Fibroblast of mammary gland (primary cell): ENCODE results near the gene PDIK1L.

Experiments used
- DNase-seq: peaks from one replicate; pipeline ENCODE4 v3.0.0-alpha.2; 2010; ENCODE audit warnings: low read depth
- H3K4me3 ChIP-seq: 2 replicates; pipeline ENCODE4 v1.5.1; 2011; ENCODE audit warnings: low read depth, mild to moderate bottlenecking, low read length, moderate library complexity; ENCODE audit not compliant: control insufficient read depth
- TF ChIP-seq, protein P1 (sequence below): conservative IDR thresholded peaks from 2 replicates; pipeline ENCODE4 v1.5.1; 2011; ENCODE audit warnings: low read depth, low read length, inconsistent platforms; ENCODE audit not compliant: control insufficient read depth, insufficient read depth

The PDIK1L gene

DNA sequence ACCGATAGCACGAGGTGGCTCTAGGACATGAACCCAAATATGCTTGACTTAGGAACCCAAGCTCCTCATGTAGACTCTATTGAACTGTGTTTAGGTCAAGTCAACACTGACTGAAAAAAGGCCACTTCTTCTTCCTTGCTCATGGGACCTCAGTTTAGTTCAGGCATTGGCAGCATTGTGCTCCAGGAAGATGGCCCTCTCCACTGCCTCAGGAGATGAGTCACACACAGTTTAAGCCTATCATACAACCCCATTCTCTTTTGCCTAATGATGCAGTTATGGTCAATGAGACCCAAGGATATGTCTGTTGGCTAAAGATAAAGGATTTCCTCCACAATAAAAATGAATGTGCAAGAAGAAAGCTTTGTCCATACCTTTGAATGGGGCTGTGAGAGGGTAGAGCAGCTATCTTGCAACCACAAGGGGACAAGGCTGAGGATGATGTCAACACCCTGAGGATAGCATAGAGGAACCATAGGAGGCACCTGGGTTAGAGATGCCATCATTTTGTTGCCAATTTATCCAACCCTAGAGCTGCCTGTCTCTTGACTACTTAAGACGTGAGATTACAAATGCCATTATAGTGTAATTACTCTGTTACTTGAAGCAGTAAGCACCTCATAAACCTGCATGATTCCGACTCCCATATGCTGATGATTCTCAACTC, 41.2 kb upstream of the PDIK1L start:
- DNase-seq, result no peak
- TF ChIP-seq, protein P1, sequence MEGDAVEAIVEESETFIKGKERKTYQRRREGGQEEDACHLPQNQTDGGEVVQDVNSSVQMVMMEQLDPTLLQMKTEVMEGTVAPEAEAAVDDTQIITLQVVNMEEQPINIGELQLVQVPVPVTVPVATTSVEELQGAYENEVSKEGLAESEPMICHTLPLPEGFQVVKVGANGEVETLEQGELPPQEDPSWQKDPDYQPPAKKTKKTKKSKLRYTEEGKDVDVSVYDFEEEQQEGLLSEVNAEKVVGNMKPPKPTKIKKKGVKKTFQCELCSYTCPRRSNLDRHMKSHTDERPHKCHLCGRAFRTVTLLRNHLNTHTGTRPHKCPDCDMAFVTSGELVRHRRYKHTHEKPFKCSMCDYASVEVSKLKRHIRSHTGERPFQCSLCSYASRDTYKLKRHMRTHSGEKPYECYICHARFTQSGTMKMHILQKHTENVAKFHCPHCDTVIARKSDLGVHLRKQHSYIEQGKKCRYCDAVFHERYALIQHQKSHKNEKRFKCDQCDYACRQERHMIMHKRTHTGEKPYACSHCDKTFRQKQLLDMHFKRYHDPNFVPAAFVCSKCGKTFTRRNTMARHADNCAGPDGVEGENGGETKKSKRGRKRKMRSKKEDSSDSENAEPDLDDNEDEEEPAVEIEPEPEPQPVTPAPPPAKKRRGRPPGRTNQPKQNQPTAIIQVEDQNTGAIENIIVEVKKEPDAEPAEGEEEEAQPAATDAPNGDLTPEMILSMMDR, result no peak
- no peak overlapping the region for H3K4me3 ChIP-seq

DNA sequence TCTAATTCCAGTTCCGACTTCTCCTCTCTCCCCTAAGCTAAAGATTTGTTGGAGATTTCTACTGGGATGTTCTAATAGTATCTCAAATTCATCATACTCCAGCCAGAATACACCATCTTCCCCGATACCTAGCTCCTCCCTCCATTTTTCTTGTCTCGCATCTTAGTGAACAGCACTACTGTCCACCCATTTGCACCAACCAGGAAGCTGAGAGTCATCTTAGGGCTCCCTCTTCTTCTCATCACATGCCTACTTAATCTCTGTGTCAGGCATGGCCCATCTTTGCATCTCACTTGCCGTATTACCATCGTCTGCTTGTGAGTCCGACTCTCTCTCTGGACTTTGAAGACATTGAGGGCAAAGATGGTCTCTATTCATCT, 40.7 kb upstream of the PDIK1L start:
- no peak overlapping the region for H3K4me3 ChIP-seq
- no peak for DNase-seq
- TF ChIP-seq, protein P1, result no peak

DNA sequence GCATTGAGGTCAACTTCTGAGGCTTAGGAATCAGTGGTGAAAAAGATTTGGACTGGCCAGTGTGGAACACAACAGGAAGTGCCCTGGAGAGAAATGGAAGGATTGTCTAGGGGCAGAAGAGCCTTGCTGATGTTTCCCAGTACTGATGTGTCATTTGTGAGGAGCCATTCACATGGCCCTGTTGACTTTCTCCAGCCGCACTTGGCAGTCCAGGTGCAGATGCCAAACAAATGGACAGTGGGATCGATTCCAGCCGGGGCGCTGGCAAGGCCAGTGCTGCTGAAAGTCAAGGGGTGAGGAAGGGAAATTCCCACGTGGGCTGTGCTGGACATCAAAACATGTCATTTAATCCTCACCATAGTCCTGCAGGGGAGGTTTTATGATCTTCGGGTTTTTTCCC, 39.3 kb upstream of the PDIK1L start:
- TF ChIP-seq, protein P1, result no peak
- no peak for DNase-seq
- H3K4me3 ChIP-seq, result no peak overlapping the region

DNA sequence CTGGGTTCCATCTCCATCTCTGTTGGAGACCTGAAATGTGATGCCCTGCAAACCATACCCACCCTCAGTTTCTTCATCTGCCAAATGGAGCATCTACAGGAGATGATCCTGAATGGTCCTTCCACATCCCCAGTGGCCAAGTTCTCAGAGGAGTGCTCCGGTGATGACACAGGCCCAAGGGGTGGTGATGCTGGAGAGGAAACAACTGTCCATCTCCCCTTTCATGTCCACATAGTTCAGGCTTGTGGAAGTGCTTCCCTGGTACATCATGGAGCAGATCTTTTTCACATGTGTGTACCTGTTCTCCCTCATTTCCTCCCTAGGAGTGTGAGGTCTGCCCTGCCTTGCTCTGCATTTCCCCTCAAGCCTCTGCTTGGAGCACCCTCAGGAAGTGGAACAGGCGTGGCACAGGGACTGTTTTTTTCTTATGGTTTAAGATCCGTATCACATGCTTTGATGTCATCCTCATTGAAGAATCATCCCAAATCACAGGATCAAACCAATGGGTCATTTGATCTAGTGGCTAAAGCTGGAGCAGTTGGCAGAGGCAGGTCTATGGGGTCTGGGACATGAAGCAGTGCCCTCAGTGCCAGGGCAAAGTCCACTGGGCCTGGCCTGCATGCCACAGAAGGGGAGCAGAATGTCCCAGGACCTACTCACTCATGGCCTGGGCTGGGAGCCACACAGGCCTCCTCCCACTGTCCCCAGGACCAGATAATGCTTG, 36.0 kb upstream of the PDIK1L start:
- TF ChIP-seq, protein P1, result no peak
- no peak overlapping the region for H3K4me3 ChIP-seq
- DNase-seq, result no peak

DNA sequence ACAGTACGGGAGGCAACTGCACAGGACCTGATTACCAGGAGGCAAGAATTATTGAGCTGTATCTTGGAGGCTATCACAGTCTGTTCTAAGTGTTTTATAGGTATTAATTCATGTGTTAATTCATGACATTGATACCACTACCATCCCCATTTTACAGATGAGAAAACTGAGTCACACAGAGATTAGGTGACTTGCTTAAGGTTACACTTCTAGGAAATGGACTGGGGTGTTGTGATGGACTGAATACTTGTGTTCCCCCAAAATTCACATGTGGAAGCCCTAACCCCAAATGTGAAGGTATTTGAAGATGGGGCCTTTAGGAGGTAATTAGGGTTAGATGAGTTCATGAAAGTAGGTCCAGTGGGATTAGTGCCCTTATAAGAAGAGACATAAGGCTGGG, 34.1 kb upstream of the PDIK1L start:
- DNase-seq, result no peak
- TF ChIP-seq, protein P1, result no peak
- no peak overlapping the region for H3K4me3 ChIP-seq

DNA sequence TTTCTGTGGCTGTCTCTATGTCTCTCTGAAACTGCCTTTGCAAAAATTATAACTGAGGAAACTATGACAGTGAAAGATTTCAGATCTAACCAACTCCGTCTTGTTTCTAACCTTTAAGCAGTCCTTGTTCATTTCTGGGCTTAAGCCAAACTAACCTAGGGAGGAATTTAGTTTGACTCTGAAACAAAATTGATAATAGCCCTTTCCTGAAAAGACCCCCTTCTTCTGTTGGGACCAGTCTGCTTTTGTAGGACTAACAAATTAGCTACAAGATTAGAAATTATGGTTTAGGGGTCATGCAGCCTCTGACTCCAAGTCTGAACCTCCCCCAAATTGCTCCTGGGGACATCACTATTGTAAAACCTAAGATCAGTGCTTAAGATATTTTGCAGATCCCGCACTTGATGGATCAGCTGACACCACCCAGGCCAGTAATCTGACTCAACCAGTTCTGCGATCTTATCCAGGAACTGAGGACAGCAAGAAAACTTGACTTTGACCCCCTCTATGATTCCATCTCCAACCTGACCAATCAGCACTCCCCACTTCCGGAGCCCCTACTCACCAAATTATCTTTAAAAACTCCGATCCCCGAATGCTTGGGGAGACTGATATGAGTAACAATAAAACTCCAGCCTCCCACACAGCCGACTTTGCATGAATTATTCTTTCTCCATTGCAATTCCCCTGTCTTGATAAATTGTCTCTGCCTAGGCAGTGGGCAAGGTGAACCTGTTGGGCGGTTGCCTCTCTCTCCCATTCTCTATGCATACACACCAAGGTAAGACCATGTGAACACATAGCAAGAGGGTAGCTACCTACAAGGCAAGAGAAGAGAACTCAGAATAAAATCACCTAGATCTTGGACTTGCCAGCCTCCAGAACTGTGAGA, 33.1 kb upstream of the PDIK1L start:
- no peak for DNase-seq
- H3K4me3 ChIP-seq, result no peak overlapping the region
- TF ChIP-seq, protein P1, result no peak
